Kidney (tissue), 14 donors: Measurements from ENCODE around the gene WNT1. TPM values are rescaled to one million over a fixed set of nuclear protein-coding genes. Genes with fewer than 3 reads are reported as not detected.

Experiments used
- DNase-seq, 5 donors: peaks; one replicate each; pipeline ENCODE4 v3.0.0-alpha.2; 2013 to 2020
- FAIRE-seq: peaks from 2 replicates; lab custom pipeline; 2012; peaks lifted over from hg19 to GRCh38; lab: Jason Lieb, UNC
- H3K27ac ChIP-seq, 2 donors: one replicate each; pipeline ENCODE4 v1.7.0; 2013; ENCODE audit warnings: low read depth in 2 of 2, low read length in 2 of 2, inconsistent platforms in 1 of 2
- H3K27me3 ChIP-seq: one replicate; pipeline ENCODE4 v1.7.1; 2013; ENCODE audit warnings: low read length, inconsistent platforms; ENCODE audit not compliant: control insufficient read depth, insufficient read depth
- H3K36me3 ChIP-seq, 3 donors: one replicate each; pipeline versions ENCODE4 v1.7.0 to v1.7.1; 2013; ENCODE audit warnings: low read length in 3 of 3, control low read depth in 1 of 3, inconsistent platforms in 1 of 3; ENCODE audit not compliant: insufficient read depth in 3 of 3, control insufficient read depth in 2 of 3
- H3K4me1 ChIP-seq, 3 donors: one replicate each; pipeline versions ENCODE4 v1.7.0 to v1.7.1; 2013; ENCODE audit warnings: low read length in 3 of 3, inconsistent platforms in 1 of 3, low read depth in 1 of 3; ENCODE audit not compliant: control insufficient read depth in 2 of 3, insufficient read depth in 2 of 3
- H3K4me3 ChIP-seq, 3 donors: one replicate each; pipeline versions ENCODE4 v1.7.0 to v1.8.1; 2013; ENCODE audit warnings: low read length in 3 of 3, control low read depth in 1 of 3, inconsistent platforms in 1 of 3
- H3K9ac ChIP-seq, 3 donors: one replicate each; pipeline versions ENCODE4 v1.7.0 to v1.7.1; 2013; ENCODE audit warnings: low read length in 3 of 3, control low read depth in 1 of 3, inconsistent platforms in 1 of 3
- H3K9me3 ChIP-seq, 3 donors: one replicate each; pipeline versions ENCODE4 v1.7.0 to v1.7.1; 2013; ENCODE audit warnings: low read length in 3 of 3, control low read depth in 1 of 3, inconsistent platforms in 1 of 3; ENCODE audit not compliant: control insufficient read depth in 2 of 3, insufficient read depth in 1 of 3
- CTCF ChIP-seq: IDR thresholded peaks from 3 replicates; pipeline ENCODE4 v1.5.1; 2012; ENCODE audit warnings: mild to moderate bottlenecking, moderate library complexity, borderline replicate concordance; ENCODE audit not compliant: insufficient read depth; ENCODE audit errors: extremely low read depth
- intact Hi-C: fragments of 100-400 bp; cut with DNase I; formaldehyde crosslinking; loops from one replicate; pipeline ENCODE4 v1.11.1; 2022
- polyA plus RNA-seq: library from polyadenylated mRNA; stranded (reverse); fragments of 350-450 nt; fragmentation: Illumina TruSeq; extraction: RNeasy Lipid Tissue Mini Kit (QIAGEN cat#74804); gene quantifications from one replicate; pipeline ENCODE4 v1.2.3, GENCODE V29; 2014; ENCODE audit warnings: low read depth, low replicate concordance; ENCODE audit not compliant: insufficient read depth
- total RNA-seq: library from RNA; stranded (reverse); fragmentation: NEBNext Ultra II Directional; extraction: Animal tissue kit (Norgen Biotek cat#: 25700); gene quantifications from one replicate; pipeline ENCODE4 v1.2.1, GENCODE V29; 2021
- donor health status: control.
- donor health status: control.
- donor health status: control.
- donor health status: control.
- donor health status: control.
- donor health status: DM: yes; HTN: yes; CAD: no.
- donor health status: Normal renal cell carcinoma (clear cell type).

WNT1 gene
- total and polyA plus RNA-seq, 2 donors from 2014 or later, result not detected

GRCh38 chr12:48969160-48969771 is 8.9 kb upstream of the WNT1 start:
- intact Hi-C loops, result no loop called here
- Histone ChIP-seq H3K9ac (no peak overlapping the region), H3K27me3 (peaks cover 38% of the 10 kb centered on the region), H3K36me3 (no peaks in the 10 kb centered on the region), H3K4me1 (peaks cover 0 to 10% (median 2%) of the 10 kb centered on the region in 3 donors), H3K4me3 (no peak overlapping the region), H3K27ac (no peak overlapping the region), H3K9me3 (no peaks in the 10 kb centered on the region)
- TF ChIP-seq CTCF, result no peak
- no peak for FAIRE-seq
- no peak for DNase-seq

- Histone ChIP-seq H3K4me1 (peaks cover 0 to 10% (median 2%) of the 10 kb centered on the region in 3 donors), H3K4me3 (no peak overlapping the region), H3K36me3 (no peaks in the 10 kb centered on the region), H3K9ac (no peak overlapping the region), H3K9me3 (no peaks in the 10 kb centered on the region), H3K27ac (no peak overlapping the region), H3K27me3 (peaks cover 42% of the 10 kb centered on the region)
- TF ChIP-seq CTCF, result no peak
- FAIRE-seq (no peak), DNase-seq (peak in 4 of 5 donors; percentile 43 to 66 (median 58))
- intact Hi-C loops, result no loop called here
Measured at GRCh38 chr12:48969833-48970701, 8.1 kb upstream of the WNT1 start.

GRCh38 chr12:48970702-48971334 is 7.3 kb upstream of the WNT1 start:
- FAIRE-seq (no peak), DNase-seq (no peak)
- no peaks in the 10 kb centered on the region for H3K9me3 ChIP-seq
- H3K27ac ChIP-seq, result no peak overlapping the region
- peak overlapping the region in 1 of 3 donors; percentile 20 for H3K4me3 ChIP-seq
- intact Hi-C loops, result no loop called here
- TF ChIP-seq CTCF, result no peak
- H3K27me3 ChIP-seq, result peaks cover 42% of the 10 kb centered on the region
- no peak overlapping the region for H3K9ac ChIP-seq
- H3K4me1 ChIP-seq, result peaks cover 0 to 10% (median 2%) of the 10 kb centered on the region in 3 donors
- H3K36me3 ChIP-seq, result no peaks in the 10 kb centered on the region
